GM19035 (cell line): ENCODE measurements around the gene CRISPLD2.

Experiments used
- ATAC-seq: cut with Tn5 transposase; IDR thresholded peaks from one replicate; pipeline ENCODE4 v1.9.1; 2021; ENCODE audit not compliant: unreplicated experiment

Gene CRISPLD2

GRCh38 chr16:84819644-84820304 lies at the start of gene CRISPLD2:
Gene CRISPLD2, plus strand, starts transcription at chr16:84819985. Its CDS starts 18,511 bp downstream, at chr16:84838496.
- no peak for ATAC-seq

DNA sequence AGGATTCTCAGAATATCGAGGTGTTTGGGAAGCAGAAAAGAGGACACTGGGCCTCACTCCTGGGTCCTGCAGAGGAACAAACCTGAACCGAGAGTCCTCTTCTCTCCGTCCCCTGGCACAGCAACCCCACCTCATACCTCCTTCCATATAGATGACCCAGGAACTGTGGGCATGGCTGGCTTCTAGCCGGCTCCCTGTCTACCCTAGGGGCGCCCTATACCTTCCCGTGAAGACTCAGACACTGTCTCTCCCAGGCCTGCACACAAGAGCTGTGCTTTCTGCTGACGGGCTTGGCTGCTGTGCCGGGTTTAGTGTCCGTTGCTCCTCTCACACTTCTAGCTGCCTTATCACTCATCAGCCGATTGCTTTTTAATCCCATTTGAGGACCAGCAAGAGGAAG lies 46.5 kb upstream of the CRISPLD2 start:
- no peak for ATAC-seq

DNA sequence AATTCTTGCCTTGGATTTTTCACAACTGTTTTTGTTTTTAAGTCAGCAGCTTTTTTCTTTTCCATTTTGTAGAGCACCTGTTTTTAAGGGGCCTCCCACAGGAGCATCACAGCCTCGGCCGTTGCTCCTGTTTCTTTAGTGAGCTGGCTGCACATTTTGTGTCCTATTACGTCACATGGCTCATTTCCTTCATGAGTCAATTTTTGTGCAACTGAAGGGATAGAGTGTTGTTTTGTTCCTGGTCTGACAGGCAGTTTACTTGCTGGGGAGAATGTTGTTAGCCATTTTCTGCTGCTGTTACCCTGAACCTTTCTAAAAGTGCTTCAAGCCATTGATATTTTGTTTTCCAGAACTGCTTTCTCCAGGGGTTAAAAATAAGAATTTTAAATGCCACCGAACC lies 45.0 kb upstream of the CRISPLD2 start:
- ATAC-seq, result no peak

DNA sequence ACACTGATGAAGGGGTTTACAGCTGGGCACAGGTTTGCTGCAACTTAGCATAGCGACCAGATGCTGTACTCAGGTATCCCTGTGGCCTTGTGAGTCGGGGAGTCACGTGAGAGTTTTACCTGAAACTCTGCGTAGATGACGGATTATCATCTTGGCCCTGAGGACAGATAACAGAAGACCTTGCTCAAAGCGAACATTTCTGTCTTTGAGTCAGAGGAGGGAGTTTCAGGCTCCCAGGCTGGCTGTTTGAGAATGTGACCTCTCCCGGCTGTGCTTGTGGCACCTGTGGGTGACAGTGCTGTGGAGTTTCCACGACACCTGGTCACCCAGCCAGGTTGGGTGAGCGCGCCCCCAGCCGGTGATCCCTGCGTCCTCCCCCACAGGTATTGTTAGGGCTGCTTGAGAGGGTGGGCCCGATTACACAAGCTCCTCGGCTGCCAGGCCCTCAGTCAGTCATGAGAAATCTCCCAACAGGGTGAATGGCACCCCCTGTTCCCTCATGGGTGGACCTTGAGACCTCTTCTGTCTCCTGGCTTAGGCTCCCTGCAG lies 44.4 kb upstream of the CRISPLD2 start:
- ATAC-seq, result no peak

- ATAC-seq, result no peak
These were observed 42.4 kb upstream of the CRISPLD2 start for GRCh38 chr16:84777435-84777834.

GRCh38 chr16:84778720-84779119 lies 41.1 kb upstream of the CRISPLD2 start:
- ATAC-seq, result no peak

DNA sequence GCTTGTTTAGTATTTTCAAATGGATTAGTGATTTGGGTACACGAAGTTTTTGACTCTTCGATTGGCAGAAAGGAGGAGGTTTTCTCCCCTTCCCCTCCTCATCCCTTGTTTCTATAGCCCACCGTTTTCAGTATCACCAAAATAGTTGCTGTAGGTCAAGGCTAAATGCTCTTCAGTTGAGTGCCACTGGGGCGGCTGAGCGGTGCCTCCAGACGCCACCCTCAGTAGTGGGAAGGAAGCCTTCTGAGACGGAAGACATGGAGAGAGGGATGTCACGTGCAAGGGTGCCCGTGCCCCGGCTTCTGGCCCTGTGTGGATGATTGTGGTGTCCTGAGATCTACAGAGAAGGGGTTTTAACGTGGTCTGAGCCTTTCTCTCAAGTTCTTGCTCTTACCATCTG lies 39.7 kb upstream of the CRISPLD2 start:
- no peak for ATAC-seq

GRCh38 chr16:84780544-84781376 lies 39.0 kb upstream of the CRISPLD2 start:
- ATAC-seq, result no peak

DNA sequence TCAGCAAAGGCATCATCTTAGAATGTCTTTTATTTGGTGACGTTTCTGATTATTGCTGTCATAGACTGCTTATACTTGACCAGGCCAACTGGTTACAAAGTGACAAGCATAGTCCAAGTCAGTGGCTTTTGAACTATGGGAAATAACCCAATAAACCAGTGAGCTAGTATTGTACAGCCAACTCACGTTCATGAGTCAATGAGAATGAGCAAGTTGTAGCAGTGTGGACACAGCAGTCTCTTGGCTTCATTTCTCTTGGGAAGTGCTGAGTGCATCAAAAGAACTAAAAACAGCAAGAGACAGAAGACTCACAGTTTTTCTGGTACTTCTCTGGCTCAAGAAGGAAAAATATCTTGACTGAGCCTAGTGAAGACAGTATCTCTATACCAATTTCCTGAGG lies 36.9 kb upstream of the CRISPLD2 start:
- ATAC-seq, result no peak

DNA sequence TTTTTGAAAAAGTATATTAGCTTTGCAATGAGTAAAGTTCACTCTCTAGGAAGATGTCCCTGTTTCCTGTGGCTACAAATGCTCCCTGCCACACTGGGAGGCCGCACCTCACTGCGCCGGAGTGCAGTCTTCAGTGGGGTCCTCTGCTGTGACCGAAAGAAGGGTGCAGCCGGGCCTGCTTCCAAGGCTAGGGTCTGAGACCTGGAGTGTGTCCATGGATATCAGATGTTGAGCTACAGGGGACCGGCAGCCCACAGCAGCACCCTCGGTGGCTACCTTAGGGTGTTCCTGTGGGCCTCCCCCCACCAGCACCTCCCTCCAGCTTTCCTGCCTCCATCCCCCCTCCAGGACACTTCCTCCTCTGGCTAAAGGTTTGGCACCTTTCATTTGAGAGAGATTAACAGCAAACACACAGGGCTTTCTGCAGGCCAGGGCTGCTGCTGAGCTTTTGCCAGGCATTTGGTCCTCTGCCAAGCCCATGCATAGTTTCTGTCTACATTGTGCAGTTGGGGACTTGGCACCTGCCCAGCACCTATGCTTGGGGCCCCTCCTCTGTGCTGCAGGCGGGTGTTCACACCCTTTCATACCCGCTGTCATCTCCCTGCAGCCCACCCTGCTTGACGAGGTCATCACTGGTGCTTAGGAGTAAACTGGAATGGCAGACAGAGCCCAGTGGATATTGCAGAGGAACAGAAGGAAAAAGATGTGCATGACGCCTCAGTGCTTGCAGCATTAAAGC lies 33.8 kb upstream of the CRISPLD2 start:
- ATAC-seq, result no peak

DNA sequence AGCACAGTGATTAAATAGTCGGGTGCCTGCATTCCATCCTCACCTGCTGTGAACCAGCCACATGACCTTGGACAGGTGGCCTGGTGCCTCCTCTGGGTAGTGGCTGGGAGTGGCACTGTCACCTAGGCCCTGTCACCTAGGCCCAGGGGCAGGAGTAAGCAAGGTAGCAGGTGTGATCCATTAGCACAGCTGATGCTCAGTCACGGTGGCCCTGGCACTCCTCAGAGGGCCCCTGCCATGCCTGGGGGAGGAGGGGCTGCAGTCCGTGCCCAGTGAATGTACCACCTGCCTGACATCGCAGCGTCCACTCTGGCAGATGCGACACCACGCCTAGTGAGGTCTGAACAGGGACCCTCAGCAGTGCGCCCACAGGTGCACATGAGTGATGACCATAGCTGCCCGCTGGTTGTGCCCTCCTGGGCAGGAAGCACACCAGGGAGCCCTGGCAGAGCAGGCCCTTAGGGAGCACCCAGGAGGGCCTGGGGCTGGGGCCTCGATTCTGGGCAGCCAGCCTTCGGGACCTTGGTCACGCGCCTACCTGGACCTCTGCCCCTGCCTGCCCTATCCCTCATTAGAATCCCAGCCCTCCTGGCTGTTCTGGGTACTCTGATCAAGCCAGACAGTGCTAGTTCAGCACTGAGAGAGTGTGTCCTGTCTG lies 33.1 kb upstream of the CRISPLD2 start:
- ATAC-seq, result no peak

GRCh38 chr16:84787263-84787622 lies 32.5 kb upstream of the CRISPLD2 start:
- no peak for ATAC-seq

- ATAC-seq, result no peak
These were observed 30.8 kb upstream of the CRISPLD2 start for GRCh38 chr16:84788920-84789391.

DNA sequence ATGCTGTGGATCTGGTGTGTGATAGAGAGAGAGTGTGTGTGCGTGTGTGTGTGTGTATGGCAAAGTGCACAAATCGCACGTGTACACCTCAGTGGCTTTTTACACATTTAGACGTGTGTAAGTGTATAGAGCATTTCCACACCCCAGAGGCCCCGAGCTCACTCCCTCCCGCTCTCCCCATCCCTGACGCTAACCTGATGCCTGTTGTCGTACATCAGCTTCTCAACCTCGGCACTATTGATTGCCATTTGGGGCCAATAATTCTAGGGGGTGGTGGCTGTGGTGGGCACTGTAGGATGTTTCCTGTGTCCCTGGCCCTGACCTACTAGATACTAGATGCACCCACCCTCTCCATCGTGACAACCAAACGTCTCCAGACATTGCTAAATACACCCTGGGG lies 30.4 kb upstream of the CRISPLD2 start:
- ATAC-seq, result no peak

- ATAC-seq, result no peak
These were observed 29.5 kb upstream of the CRISPLD2 start for GRCh38 chr16:84790301-84790700.

DNA sequence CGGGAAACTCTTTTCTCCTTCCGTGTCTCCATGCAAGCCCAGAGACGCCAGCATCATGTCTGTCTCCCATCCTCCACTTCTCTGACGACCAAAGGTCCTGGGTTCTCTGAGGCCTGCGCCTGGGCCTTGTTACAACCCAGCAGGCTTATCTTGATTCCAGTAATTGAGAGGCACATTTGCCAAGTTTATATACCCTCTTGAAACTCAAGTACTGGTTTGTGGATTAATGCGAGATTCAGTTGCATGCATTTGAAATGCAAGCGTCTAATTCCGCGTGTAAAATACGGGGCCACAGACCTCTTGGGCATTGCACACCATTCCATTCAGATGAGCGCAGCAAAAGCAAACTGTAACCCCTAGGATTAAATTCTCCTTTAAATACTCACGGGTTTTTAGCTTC lies 28.7 kb upstream of the CRISPLD2 start:
- no peak for ATAC-seq

DNA sequence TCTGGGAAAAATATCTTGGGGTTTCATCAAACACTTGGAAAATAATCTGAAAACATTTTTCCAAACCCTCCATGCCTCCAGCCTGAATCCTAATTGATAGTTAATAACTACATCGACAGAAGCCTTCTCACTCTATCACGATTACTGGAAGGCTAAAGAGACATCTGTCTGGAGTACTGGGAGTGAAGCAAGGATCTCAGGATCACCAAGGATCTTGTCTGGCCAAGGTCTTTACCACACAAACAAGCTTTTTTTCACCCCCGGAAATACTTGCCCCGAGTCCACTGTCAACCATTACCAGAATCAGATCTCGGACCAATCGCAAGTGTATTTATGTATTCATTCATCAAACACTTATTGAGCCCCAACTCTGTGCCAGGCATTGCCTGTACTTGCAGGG lies 28.3 kb upstream of the CRISPLD2 start:
- ATAC-seq, result no peak

DNA sequence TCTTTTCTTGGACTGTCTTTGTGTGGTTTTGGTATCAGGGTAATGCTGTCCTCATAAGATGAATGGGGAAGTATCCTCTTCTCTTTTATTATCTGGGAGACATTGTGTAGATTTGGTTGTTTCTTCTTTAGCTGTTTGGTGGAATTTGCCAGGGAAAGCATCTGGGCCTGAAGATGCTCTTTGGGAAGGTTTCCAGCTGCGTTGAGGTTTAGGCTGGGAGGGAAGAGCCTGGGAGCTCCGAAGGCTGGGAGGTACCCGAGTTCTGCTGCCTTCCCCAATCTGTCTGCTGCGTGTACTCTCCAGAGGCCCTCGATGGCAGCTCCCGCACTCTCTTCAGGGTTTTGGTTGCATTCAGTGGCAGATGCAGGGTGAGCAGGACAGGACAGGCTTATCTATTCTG lies 25.6 kb upstream of the CRISPLD2 start:
- no peak for ATAC-seq

GRCh38 chr16:84794626-84795025 lies 25.2 kb upstream of the CRISPLD2 start:
- ATAC-seq, result no peak

DNA sequence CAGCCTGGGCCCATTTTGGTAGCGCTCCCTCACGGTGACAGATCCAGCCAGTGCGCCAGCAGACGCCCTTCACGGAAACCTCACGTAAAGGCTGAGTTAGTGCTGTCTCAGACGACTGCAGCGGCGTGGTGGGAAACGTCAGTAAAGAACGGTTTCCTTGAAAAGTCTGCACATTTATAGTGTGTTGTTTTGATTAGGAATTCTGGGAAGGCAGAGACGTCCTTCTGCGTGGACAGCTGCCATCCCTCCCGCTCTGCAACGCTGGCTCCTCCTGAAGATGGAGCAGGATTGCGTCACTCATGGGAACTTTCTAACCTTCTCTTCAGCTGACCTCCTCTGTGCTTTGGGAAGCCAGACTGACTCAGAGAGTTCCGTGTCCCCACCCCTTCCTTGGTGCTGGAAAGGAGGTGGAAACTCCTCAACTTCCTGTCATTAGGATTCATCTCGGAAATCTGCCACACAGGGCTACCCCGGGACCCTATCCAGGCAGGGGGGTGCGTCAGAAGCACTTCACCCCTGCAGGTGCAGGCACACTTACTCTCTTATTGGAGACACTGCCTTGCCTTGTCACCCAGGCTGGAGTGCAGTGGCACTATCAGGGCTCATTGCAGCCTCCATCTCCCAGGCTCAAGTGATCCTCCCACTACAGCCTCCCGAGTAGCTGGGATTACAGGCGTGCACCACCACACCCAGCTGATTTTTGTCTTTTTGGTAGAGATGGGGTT lies 24.3 kb upstream of the CRISPLD2 start:
- ATAC-seq, result no peak
